Kasumi-1 (cell line): ENCODE results near the gene GMCL1.

Source experiments
- DNase-seq, 2 experiments: peaks; one replicate each; lab custom pipeline; 2025; lab: John Stamatoyannopoulos, UW

Gene GMCL1

GRCh38 chr2:69926849-69927515 is 97.5 kb downstream of the GMCL1 start:
- DNase-seq: no peak
